HepG2 (cell line): ENCODE measurements around the gene IFNB1. TPM values are rescaled to one million over a fixed set of nuclear protein-coding genes. Genes with fewer than 3 reads are reported as not detected.

Experiments
- ATAC-seq: fragments of 200-7000 bp; cut with Tn5 transposase; 3 replicates; pipeline ENCODE4 v1.9.1; 2020; ENCODE audit warnings: mild to moderate bottlenecking, moderate library complexity
- BruUV-seq: library from RNA; stranded (reverse); fragments of 400-500 nt; replicated peaks from 2 replicates; lab custom pipeline; 2021; lab: Mats Ljungman, UMichigan
- CTCF ChIA-PET: fragments of 300-600 bp; formaldehyde crosslinking; extraction: SDS; loops from one replicate; lab custom pipeline; 2021; ENCODE audit warnings: low total read pairs, inconsistent platforms, low intra/inter-chr PET ratio; lab: Yijun Ruan, JAX
- POLR2A ChIA-PET: fragments of 350-600 bp; sonication (Branson Sonifier 250); formaldehyde crosslinking; loops from one replicate; lab custom pipeline; 2020; ENCODE audit warnings: antibody characterized with exemption, inconsistent platforms; lab: Yijun Ruan, JAX
- DNase-seq: peaks from one replicate; pipeline ENCODE4 v3.0.0-alpha.2; 2015; ENCODE audit warnings: low spot score
- FAIRE-seq: peaks from 3 replicates; lab custom pipeline; 2011; peaks lifted over from hg19 to GRCh38; lab: Jason Lieb, UNC
- H2AFZ ChIP-seq: one replicate; pipeline ENCODE4 v1.6.1; 2011; ENCODE audit warnings: low read length, inconsistent platforms
- H3K27ac ChIP-seq: fragments of 300-600 bp; 3 replicates; pipeline ENCODE4 v1.8.0; 2011; ENCODE audit warnings: mixed run types, mild to moderate bottlenecking, mixed read lengths, low read length, inconsistent platforms; ENCODE audit not compliant: insufficient read depth; ENCODE audit errors: extremely low read length
- H3K27me3 ChIP-seq, 2 experiments: fragments of 200-600 bp in 1 of 2; 2 replicates in 1 of 2; 3 replicates in 1 of 2; pipeline versions ENCODE4 v1.6.0 to v1.8.0; 2011; ENCODE audit warnings: low read length in 2 of 2, mild to moderate bottlenecking in 2 of 2, moderate library complexity in 2 of 2, inconsistent platforms in 1 of 2; ENCODE audit not compliant: insufficient read depth in 2 of 2, control insufficient read depth in 1 of 2
- H3K36me3 ChIP-seq, 2 experiments: fragments of 200-600 bp in 1 of 2; replicated peaks in 1 of 2; 2 replicates in 1 of 2; 3 replicates in 1 of 2; pipeline versions ENCODE4 v1.5.1 to v1.8.0; 2011; ENCODE audit warnings: low read length in 2 of 2, inconsistent platforms in 1 of 2; ENCODE audit not compliant: insufficient read depth in 2 of 2, control insufficient read depth in 1 of 2
- H3K4me1 ChIP-seq: 2 replicates; pipeline ENCODE4 v1.5.1; 2012; ENCODE audit warnings: low read length, inconsistent platforms; ENCODE audit not compliant: insufficient read depth
- H3K4me2 ChIP-seq: 2 replicates; pipeline ENCODE4 v1.6.0; 2011; ENCODE audit warnings: low read depth, low read length, inconsistent platforms
- H3K4me3 ChIP-seq, 3 experiments: fragments of 200-600 bp in 1 of 3; sonication (generic), shearing (Covaris generic) in 1 of 3; replicated peaks in 1 of 3; 2 replicates each; pipeline ENCODE4 v1.5.1; 2011 to 2016; ENCODE audit warnings: low read length in 3 of 3, inconsistent platforms in 2 of 3, low read depth in 2 of 3, mild to moderate bottlenecking in 2 of 3, control low read depth in 1 of 3, mixed read lengths in 1 of 3; ENCODE audit not compliant: insufficient read depth in 1 of 3
- H3K79me2 ChIP-seq: one replicate; pipeline ENCODE4 v1.6.1; 2011; ENCODE audit warnings: low read length, inconsistent platforms; ENCODE audit not compliant: insufficient read depth
- H3K9ac ChIP-seq: 2 replicates; pipeline ENCODE4 v1.6.0; 2011; ENCODE audit warnings: mild to moderate bottlenecking, low read depth, low read length, inconsistent platforms; ENCODE audit not compliant: insufficient read depth
- H3K9me3 ChIP-seq: 2 replicates; pipeline ENCODE4 v1.5.1; 2012; ENCODE audit warnings: mild to moderate bottlenecking, low read length
- H4K20me1 ChIP-seq: 2 replicates; pipeline ENCODE4 v1.6.0; 2011; ENCODE audit warnings: inconsistent platforms, mild to moderate bottlenecking, low read length, moderate library complexity; ENCODE audit not compliant: insufficient read depth
- CSRNP1 ChIP-seq: sonication (generic); formaldehyde crosslinking; IDR thresholded peaks from 2 replicates; pipeline ENCODE4 v1.8.1; 2023; ENCODE audit warnings: mild to moderate bottlenecking, missing genetic modification reagents
- E2F1 ChIP-seq: sonication (generic); formaldehyde crosslinking; IDR thresholded peaks from 2 replicates; pipeline ENCODE4 v1.5.0; 2020; ENCODE audit warnings: missing genetic modification reagents
- EHMT2 ChIP-seq: fragments of 200-600 bp; sonication (generic); IDR thresholded peaks from 2 replicates; pipeline ENCODE4 v1.7.0; 2017; ENCODE audit warnings: antibody characterized with exemption, low read depth, low read length, borderline replicate concordance
- GATA4 ChIP-seq: sonication (generic); IDR thresholded peaks from 2 replicates; pipeline ENCODE4 v1.6.1; 2016; ENCODE audit warnings: antibody characterized with exemption, low read depth, borderline replicate concordance
- GRHL1 ChIP-seq: sonication (generic); formaldehyde crosslinking; conservative IDR thresholded peaks from 2 replicates; pipeline ENCODE4 v1.8.0; 2022; ENCODE audit warnings: missing genetic modification reagents
- ISL2 ChIP-seq: sonication (generic); formaldehyde crosslinking; IDR thresholded peaks from 2 replicates; pipeline ENCODE4 v1.5.0; 2020; ENCODE audit warnings: missing genetic modification reagents
- ONECUT2 ChIP-seq: sonication (generic); formaldehyde crosslinking; IDR thresholded peaks from 2 replicates; pipeline ENCODE4 v1.4.0; 2020; ENCODE audit warnings: missing genetic modification reagents
- RXRA ChIP-seq: sonication (generic); formaldehyde crosslinking; IDR thresholded peaks from 2 replicates; pipeline ENCODE4 v1.5.1; 2020; ENCODE audit warnings: missing genetic modification reagents
- SP5 ChIP-seq: IDR thresholded peaks from 2 replicates; pipeline ENCODE4 v1.6.1; 2016; ENCODE audit warnings: low read depth, borderline replicate concordance
- THAP11 ChIP-seq: IDR thresholded peaks from 2 replicates; pipeline ENCODE4 v1.6.1; 2016; ENCODE audit warnings: missing biosample characterization, missing genetic modification reagents
- ZBTB49 ChIP-seq: sonication (generic); formaldehyde crosslinking; IDR thresholded peaks from 2 replicates; pipeline ENCODE4 v1.4.0; 2020; ENCODE audit warnings: missing genetic modification reagents, borderline replicate concordance
- ZNF354B ChIP-seq: sonication (generic); formaldehyde crosslinking; IDR thresholded peaks from 2 replicates; pipeline ENCODE4 v1.8.0; 2022; ENCODE audit warnings: mild to moderate bottlenecking, missing genetic modification reagents
- ZNF616 ChIP-seq: sonication (generic); formaldehyde crosslinking; IDR thresholded peaks from 2 replicates; pipeline ENCODE4 v1.5.0; 2020; ENCODE audit warnings: low read depth, mild to moderate bottlenecking, missing genetic modification reagents
- ZNF672 ChIP-seq: sonication (generic); formaldehyde crosslinking; IDR thresholded peaks from 2 replicates; pipeline ENCODE4 v1.8.1; 2022; ENCODE audit warnings: missing genetic modification reagents
- ZNF674 ChIP-seq: sonication (generic); formaldehyde crosslinking; IDR thresholded peaks from 2 replicates; pipeline ENCODE4 v1.5.0; 2020; ENCODE audit warnings: low read depth, mild to moderate bottlenecking, missing genetic modification reagents
- WGBS: methylation state at CpG from one replicate; pipeline ENCODE4 v1.1.6; 2017; ENCODE audit warnings: low lambda C conversion rate; 5-methylcytosine and 5-hydroxymethylcytosine counted together
- in situ Hi-C: cut with HindIII; loops from 2 replicates; pipeline ENCODE4 v1.10.0; 2017; ENCODE audit warnings: low pct_unique_long_range_greater_than_20kb; ENCODE audit not compliant: extremely low pct_ligation_motif_present
- intact Hi-C: fragments of 100-400 bp; cut with micrococcal nuclease; formaldehyde crosslinking; loops from one replicate; pipeline ENCODE4 v1.10.0; 2022; ENCODE audit not compliant: unreplicated experiment
- polyA plus RNA-seq, 8 experiments: library from polyadenylated mRNA; depleted of rRNA in 3 of 8; stranded (reverse) in 7 of 8; unstranded in 1 of 8; fragments of >200 nt; fragmentation: Illumina TruSeq in 4 of 8; extraction: Trizol in 4 of 8; gene quantifications; 2 replicates each; pipeline versions ENCODE4 v1.2.1 to v1.2.3, GENCODE V29; 2011 to 2016; ENCODE audit warnings: low read depth in 4 of 8, missing spikeins in 1 of 8, mixed read lengths in 1 of 8; ENCODE audit not compliant: insufficient read depth in 1 of 8
- total RNA-seq, 5 experiments: library from RNA; depleted of rRNA; stranded (reverse); fragments of >200 nt; fragmentation: Illumina TruSeq; extraction: Trizol; gene quantifications; 2 replicates each; pipeline ENCODE4 v1.2.3, GENCODE V29; 2016; ENCODE audit warnings: low read depth in 1 of 5
- TF ChIP-seq, protein P1 (sequence below): IDR thresholded peaks from 2 replicates; pipeline ENCODE4 v1.6.1; 2016; ENCODE audit warnings: control low read depth
- TF ChIP-seq, protein P2 (sequence below): sonication (generic); formaldehyde crosslinking; IDR thresholded peaks from 2 replicates; pipeline ENCODE4 v1.8.1; 2023; ENCODE audit warnings: mild to moderate bottlenecking, moderate library complexity, missing genetic modification reagents

Gene IFNB1
- total and polyA plus RNA-seq, 2 of the 13 experiments (the other 11 are each of a cell fraction or from before 2014, with no cell fraction given): not detected

DNA sequence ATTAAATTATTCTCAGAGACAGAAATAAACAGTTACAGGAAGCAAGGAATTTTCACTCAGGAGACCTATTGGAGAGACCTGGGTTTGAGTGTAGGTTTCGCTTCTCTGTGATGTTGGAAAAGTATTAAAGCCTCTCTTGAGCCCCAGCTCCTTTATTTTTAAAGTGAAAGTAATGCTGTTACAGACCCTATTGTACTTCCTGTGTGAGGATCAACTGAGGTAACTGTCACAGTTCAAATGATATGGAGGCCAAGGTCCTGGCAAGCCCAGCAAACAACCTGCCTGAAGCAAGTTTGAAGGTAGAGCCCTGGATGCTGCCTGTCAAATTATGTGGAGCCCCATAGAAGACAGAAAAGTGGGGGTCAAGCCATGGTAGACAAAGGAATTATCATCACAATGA is 38.4 kb downstream of the IFNB1 start:
- DNase-seq: no peak
- H3K9me3 ChIP-seq: no peaks in the 10 kb centered on the region
- no TSS peak for BruUV-seq
- H3K9ac ChIP-seq: no peak overlapping the region
- no peak overlapping the region for H3K4me2 ChIP-seq
- no peak overlapping the region for H3K27ac ChIP-seq
- ATAC-seq: no peak
- H2AFZ ChIP-seq: no peak overlapping the region
- POLR2A ChIA-PET: no interaction called here
- H3K36me3 ChIP-seq: no peaks in the 10 kb centered on the region
- H3K4me1 ChIP-seq: no peaks in the 10 kb centered on the region
- no peak for FAIRE-seq
- intact Hi-C loops (no loop called here), in situ Hi-C loops (no loop called here)
- 0% methylated on average over 1 of the region's 1 CpG for WGBS
- H4K20me1 ChIP-seq: no peaks in the 10 kb centered on the region
- no peaks in the 10 kb centered on the region for H3K79me2 ChIP-seq
- no peak overlapping the region for H3K4me3 ChIP-seq
- CTCF ChIA-PET: no interaction called here
- no peaks in the 10 kb centered on the region for H3K27me3 ChIP-seq
- TF ChIP-seq ISL2: no peak
- no peak for TF ChIP-seq EHMT2
- TF ChIP-seq ZNF354B (CRISPR knock-in tag): no peak
- TF ChIP-seq THAP11 (CRISPR knock-in tag): no peak
- TF ChIP-seq, protein P1, sequence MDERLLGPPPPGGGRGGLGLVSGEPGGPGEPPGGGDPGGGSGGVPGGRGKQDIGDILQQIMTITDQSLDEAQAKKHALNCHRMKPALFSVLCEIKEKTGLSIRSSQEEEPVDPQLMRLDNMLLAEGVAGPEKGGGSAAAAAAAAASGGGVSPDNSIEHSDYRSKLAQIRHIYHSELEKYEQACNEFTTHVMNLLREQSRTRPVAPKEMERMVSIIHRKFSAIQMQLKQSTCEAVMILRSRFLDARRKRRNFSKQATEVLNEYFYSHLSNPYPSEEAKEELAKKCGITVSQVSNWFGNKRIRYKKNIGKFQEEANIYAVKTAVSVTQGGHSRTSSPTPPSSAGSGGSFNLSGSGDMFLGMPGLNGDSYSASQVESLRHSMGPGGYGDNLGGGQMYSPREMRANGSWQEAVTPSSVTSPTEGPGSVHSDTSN (CRISPR knock-in tag): no peak
- no peak for TF ChIP-seq ZNF672
- TF ChIP-seq ONECUT2: no peak
- TF ChIP-seq, protein P2, sequence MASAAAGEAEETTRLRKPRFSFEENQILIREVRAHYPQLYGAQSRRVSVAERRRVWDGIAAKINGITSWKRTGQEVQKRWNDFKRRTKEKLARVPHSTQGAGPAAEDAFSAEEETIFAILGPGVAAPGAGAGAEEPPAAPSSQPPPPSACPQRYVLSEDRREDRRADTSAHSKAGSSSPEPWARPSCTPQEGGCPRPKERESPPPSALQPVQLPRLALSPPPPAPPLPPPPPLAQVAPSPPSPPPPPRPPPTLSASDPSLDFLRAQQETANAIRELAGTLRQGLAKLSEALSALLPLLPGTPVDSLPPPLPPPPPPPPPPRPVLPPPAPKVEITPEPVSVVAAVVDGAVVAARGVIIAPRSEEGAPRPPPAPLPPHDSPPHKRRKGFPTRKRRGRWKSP (CRISPR knock-in tag): no peak
- TF ChIP-seq ZNF674 (CRISPR knock-in tag): no peak
- TF ChIP-seq GATA4: no peak
- TF ChIP-seq SP5: no peak
- TF ChIP-seq E2F1: no peak
- no peak for TF ChIP-seq RXRA
- TF ChIP-seq GRHL1 (CRISPR knock-in tag): no peak
- no peak for TF ChIP-seq ZBTB49 (CRISPR knock-in tag)
- TF ChIP-seq ZNF616 (CRISPR knock-in tag): no peak
- TF ChIP-seq CSRNP1 (CRISPR knock-in tag): no peak
